HCT116 (cell line): ENCODE results near the gene BDKRB1. TPM values are rescaled to one million over a fixed set of nuclear protein-coding genes. Genes with fewer than 3 reads are reported as not detected.

Experiments
- ATAC-seq: fragments of 200-7000 bp; cut with Tn5 transposase; 2 replicates; pipeline ENCODE4 v1.9.1; 2020; ENCODE audit warnings: mild to moderate bottlenecking, moderate library complexity
- BruUV-seq: library from RNA; stranded (reverse); fragments of 400-500 nt; replicated peaks from 2 replicates; lab custom pipeline; 2021; lab: Mats Ljungman, UMichigan
- CTCF ChIA-PET: fragments of 300-600 bp; sonication (Branson Sonifier 250); formaldehyde crosslinking; loops from one replicate; lab custom pipeline; 2021; ENCODE audit warnings: antibody characterized with exemption; lab: Charles Lee
- POLR2A ChIA-PET: fragments of 300-600, 350-600 bp; sonication (Branson Sonifier 250); formaldehyde crosslinking; loops from one replicate; lab custom pipeline; 2021; ENCODE audit warnings: antibody characterized with exemption; lab: Charles Lee
- RAD21 ChIA-PET, 2 experiments: fragments of 300-600 bp; sonication (Branson Sonifier 250); formaldehyde crosslinking; loops; one replicate each; lab custom pipeline; 2023; ENCODE audit warnings: low total read pairs in 2 of 2; ENCODE audit not compliant: uncharacterized antibody in 2 of 2, unreplicated experiment in 2 of 2, low non-redundant PET in 1 of 2; lab: Charles Lee
- DNase-seq: peaks from one replicate; pipeline ENCODE4 v3.0.0-alpha.2; 2010; ENCODE audit warnings: low read depth, low spot score
- H2AFZ ChIP-seq: fragments of 200-600 bp; shearing (Covaris generic), sonication (generic); 2 replicates; pipeline ENCODE4 v1.6.1; 2017; ENCODE audit warnings: low read depth, mixed run types, mixed read lengths, antibody characterized with exemption, low read length; ENCODE audit not compliant: poor library complexity, severe bottlenecking
- H3K27ac ChIP-seq: 2 replicates; pipeline ENCODE4 v1.5.1; 2012; ENCODE audit warnings: low read depth, low read length
- H3K27me3 ChIP-seq: fragments of 200-600 bp; sonication (generic); 2 replicates; pipeline ENCODE4 v1.6.1; 2016; ENCODE audit warnings: mixed run types, low read length, mixed read lengths; ENCODE audit not compliant: insufficient read depth
- H3K36me3 ChIP-seq, 2 experiments: fragments of 200-500 bp in 1 of 2; fragments of 200-600 bp in 1 of 2; sonication (Bioruptor generic) in 1 of 2; sonication (generic) in 1 of 2; 2 replicates each; pipeline versions ENCODE4 v1.5.1 to v1.6.1; 2014 to 2016; ENCODE audit warnings: low read length in 2 of 2, inconsistent platforms in 1 of 2, mixed read lengths in 1 of 2, mixed run types in 1 of 2; ENCODE audit not compliant: insufficient read depth in 2 of 2, control insufficient read depth in 1 of 2
- H3K4me1 ChIP-seq, 2 experiments: fragments of 200-600 bp in 1 of 2; sonication (generic) in 1 of 2; 2 replicates each; pipeline versions ENCODE4 v1.5.1 to v1.6.1; 2012 to 2017; ENCODE audit warnings: low read length in 2 of 2, inconsistent platforms in 1 of 2, mild to moderate bottlenecking in 1 of 2, mixed read lengths in 1 of 2, mixed run types in 1 of 2, moderate library complexity in 1 of 2; ENCODE audit not compliant: insufficient read depth in 2 of 2, control insufficient read depth in 1 of 2
- H3K4me2 ChIP-seq: fragments of 200-600 bp; sonication (generic); 2 replicates; pipeline ENCODE4 v1.6.1; 2017; ENCODE audit warnings: mixed run types, low read length, mixed read lengths
- H3K4me3 ChIP-seq, 2 experiments: fragments of 200-600 bp in 1 of 2; sonication (generic) in 1 of 2; replicated peaks in 1 of 2; 2 replicates each; pipeline ENCODE4 v1.5.1; 2011 to 2016; ENCODE audit warnings: low read length in 2 of 2, control low read depth in 1 of 2, low read depth in 1 of 2, mild to moderate bottlenecking in 1 of 2, mixed read lengths in 1 of 2, mixed run types in 1 of 2
- H3K79me2 ChIP-seq: fragments of 200-600 bp; sonication (generic); 2 replicates; pipeline ENCODE4 v1.6.1; 2017; ENCODE audit warnings: mild to moderate bottlenecking, mixed run types, low read length, moderate library complexity, mixed read lengths; ENCODE audit not compliant: insufficient read depth
- H3K9ac ChIP-seq: fragments of 200-600 bp; sonication (generic); 2 replicates; pipeline ENCODE4 v1.6.1; 2016; ENCODE audit warnings: low read length, mixed read lengths
- H3K9me2 ChIP-seq: fragments of 200-600 bp; sonication (generic), shearing (Covaris generic); 2 replicates; pipeline ENCODE4 v1.6.1; 2017; ENCODE audit warnings: mixed run types, mild to moderate bottlenecking, moderate library complexity; ENCODE audit not compliant: insufficient read depth
- H3K9me3 ChIP-seq, 2 experiments: fragments of 200-500 bp in 1 of 2; fragments of 200-600 bp in 1 of 2; sonication (Bioruptor generic) in 1 of 2; sonication (generic) in 1 of 2; 2 replicates each; pipeline ENCODE4 v1.6.1; 2014 to 2017; ENCODE audit warnings: low read length in 2 of 2, mixed read lengths in 2 of 2, inconsistent platforms in 1 of 2, low read depth in 1 of 2, mild to moderate bottlenecking in 1 of 2, mixed run types in 1 of 2, moderate library complexity in 1 of 2; ENCODE audit not compliant: control insufficient read depth in 1 of 2, insufficient read depth in 1 of 2
- H4K20me1 ChIP-seq: fragments of 200-600 bp; sonication (generic), shearing (Covaris generic); 2 replicates; pipeline ENCODE4 v1.6.1; 2017; ENCODE audit warnings: mixed run types, mild to moderate bottlenecking, moderate library complexity; ENCODE audit not compliant: insufficient read depth
- ATF3 ChIP-seq: IDR thresholded peaks from 2 replicates; pipeline ENCODE4 v1.6.1; 2012
- EGR1 ChIP-seq: IDR thresholded peaks from 2 replicates; pipeline ENCODE4 v1.6.1; 2012; ENCODE audit warnings: low read depth
- FOSL1 ChIP-seq: IDR thresholded peaks from 2 replicates; pipeline ENCODE4 v1.6.1; 2012; ENCODE audit warnings: low read depth
- JUND ChIP-seq: IDR thresholded peaks from 2 replicates; pipeline ENCODE4 v1.6.1; 2012
- POLR2A ChIP-seq: IDR thresholded peaks from 2 replicates; pipeline ENCODE4 v1.7.0; 2011; ENCODE audit warnings: borderline replicate concordance; ENCODE audit not compliant: insufficient read depth, insufficient read length; ENCODE audit errors: extremely low read depth
- POLR2AphosphoS5 ChIP-seq: IDR thresholded peaks from 2 replicates; pipeline ENCODE4 v1.6.1; 2011; ENCODE audit warnings: mild to moderate bottlenecking, low read depth, low read length, moderate library complexity
- RAD21 ChIP-seq: IDR thresholded peaks from 2 replicates; pipeline ENCODE4 v1.6.1; 2012; ENCODE audit warnings: low read depth, mild to moderate bottlenecking
- REST ChIP-seq: IDR thresholded peaks from 2 replicates; pipeline ENCODE4 v1.6.1; 2012; ENCODE audit warnings: low read depth
- SIN3A ChIP-seq: IDR thresholded peaks from 2 replicates; pipeline ENCODE4 v1.6.1; 2012; ENCODE audit warnings: low read depth
- SRF ChIP-seq: IDR thresholded peaks from 2 replicates; pipeline ENCODE4 v1.6.1; 2012; ENCODE audit warnings: low read depth
- ZBTB33 ChIP-seq: IDR thresholded peaks from 2 replicates; pipeline ENCODE4 v1.6.1; 2011; ENCODE audit warnings: mild to moderate bottlenecking, low read length, moderate library complexity; ENCODE audit not compliant: insufficient replicate concordance; ENCODE audit errors: extremely low read depth
- ZNF274 ChIP-seq: fragments of 200-500 bp; sonication (Bioruptor generic); IDR thresholded peaks from 2 replicates; pipeline ENCODE4 v1.6.1; 2014; ENCODE audit warnings: mild to moderate bottlenecking, low read depth, low read length, inconsistent platforms
- intact Hi-C: fragments of 100-400 bp; cut with micrococcal nuclease; formaldehyde crosslinking; loops from 2 replicates; pipeline ENCODE4 v1.10.0; 2022
- total RNA-seq: library from RNA; stranded (reverse); gene quantifications from one replicate; pipeline ENCODE4 v1.2.1, GENCODE V29; 2021; ENCODE audit not compliant: unreplicated experiment
- TF ChIP-seq, protein P1 (sequence below), 3 experiments: fragments of 200-600 bp in 1 of 3; sonication (generic) in 1 of 3; IDR thresholded peaks in 2 of 3; conservative IDR thresholded peaks in 1 of 3; 2 replicates each; pipeline ENCODE4 v1.5.1; 2012 to 2017; ENCODE audit warnings: low read depth in 2 of 3, low read length in 2 of 3, antibody characterized with exemption in 1 of 3, borderline replicate concordance in 1 of 3, control low read depth in 1 of 3, mild to moderate bottlenecking in 1 of 3, mixed read lengths in 1 of 3, mixed run types in 1 of 3, moderate library complexity in 1 of 3; ENCODE audit not compliant: insufficient read depth in 1 of 3

BDKRB1 gene
- total RNA-seq, 1 experiment from 2014 or later, result not detected

- Histone ChIP-seq H3K79me2 (no peaks in the 10 kb centered on the region), H3K4me1 (no peaks in the 10 kb centered on the region), H3K9me3 (peaks cover 2 to 16% of the 10 kb centered on the region in 2 experiments; a peak in 2 of 4 replicates), H3K4me2 (no peak overlapping the region), H3K27me3 (no peaks in the 10 kb centered on the region), H3K9me2 (no peaks in the 10 kb centered on the region), H3K36me3 (no peaks in the 10 kb centered on the region), H2AFZ (no peak overlapping the region), H4K20me1 (no peaks in the 10 kb centered on the region), H3K4me3 (no peak overlapping the region), H3K27ac (no peak overlapping the region), H3K9ac (no peak overlapping the region)
- BruUV-seq, result no TSS peak
- no peak for DNase-seq
- ChIA-PET POLR2A (no interaction called here), RAD21 (interaction anchor here in 1 of 2 experiments (1.1 kb wide), 1 partner anchor 172 kb away, joined by 3 read pairs; no protein-coding TSS in a partner anchor), CTCF (interaction anchor here (0.8 to 1.6 kb wide), 3 partner anchors 172 to 274 kb away, joined by 3 to 7 read pairs (median 3); no protein-coding TSS in a partner anchor)
- intact Hi-C loops, result no loop called here
- TF ChIP-seq SRF, result no peak
- no peak for TF ChIP-seq JUND
- TF ChIP-seq, protein P1, sequence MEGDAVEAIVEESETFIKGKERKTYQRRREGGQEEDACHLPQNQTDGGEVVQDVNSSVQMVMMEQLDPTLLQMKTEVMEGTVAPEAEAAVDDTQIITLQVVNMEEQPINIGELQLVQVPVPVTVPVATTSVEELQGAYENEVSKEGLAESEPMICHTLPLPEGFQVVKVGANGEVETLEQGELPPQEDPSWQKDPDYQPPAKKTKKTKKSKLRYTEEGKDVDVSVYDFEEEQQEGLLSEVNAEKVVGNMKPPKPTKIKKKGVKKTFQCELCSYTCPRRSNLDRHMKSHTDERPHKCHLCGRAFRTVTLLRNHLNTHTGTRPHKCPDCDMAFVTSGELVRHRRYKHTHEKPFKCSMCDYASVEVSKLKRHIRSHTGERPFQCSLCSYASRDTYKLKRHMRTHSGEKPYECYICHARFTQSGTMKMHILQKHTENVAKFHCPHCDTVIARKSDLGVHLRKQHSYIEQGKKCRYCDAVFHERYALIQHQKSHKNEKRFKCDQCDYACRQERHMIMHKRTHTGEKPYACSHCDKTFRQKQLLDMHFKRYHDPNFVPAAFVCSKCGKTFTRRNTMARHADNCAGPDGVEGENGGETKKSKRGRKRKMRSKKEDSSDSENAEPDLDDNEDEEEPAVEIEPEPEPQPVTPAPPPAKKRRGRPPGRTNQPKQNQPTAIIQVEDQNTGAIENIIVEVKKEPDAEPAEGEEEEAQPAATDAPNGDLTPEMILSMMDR (IDR thresholded peaks at IDR 0.05 in 2 of 3, conservative IDR thresholded peaks at IDR 0.05 in 1 of 3; ENCODE audit: borderline replicate concordance in 1 of 3, insufficient read depth in 1 of 3, low read depth in 2 of 3, low read length in 2 of 3), result no peak
- no peak for TF ChIP-seq SIN3A
- TF ChIP-seq POLR2AphosphoS5, result no peak
- no peak for TF ChIP-seq FOSL1
- no peak for TF ChIP-seq RAD21
- no peak for TF ChIP-seq ZBTB33
- TF ChIP-seq EGR1, result no peak
- no peak for TF ChIP-seq ATF3
- TF ChIP-seq ZNF274, result no peak
- no peak for TF ChIP-seq POLR2A
- no peak for TF ChIP-seq REST
- no peak for ATAC-seq
Observed at GRCh38 chr14:96272777-96273473, 16.9 kb downstream of the BDKRB1 start.
